HG02798 (cell line): ENCODE results near the gene CLCN3.
"Not testable (repeated sequence)": the region's sequence is repeated elsewhere in the genome, so short reads cannot be mapped to it uniquely, and the experiment has no call there.

Source experiments
- ATAC-seq: cut with Tn5 transposase; IDR thresholded peaks from one replicate; pipeline ENCODE4 v1.9.1; 2021; ENCODE audit warnings: mild to moderate bottlenecking; ENCODE audit not compliant: unreplicated experiment, poor library complexity

The CLCN3 gene

DNA sequence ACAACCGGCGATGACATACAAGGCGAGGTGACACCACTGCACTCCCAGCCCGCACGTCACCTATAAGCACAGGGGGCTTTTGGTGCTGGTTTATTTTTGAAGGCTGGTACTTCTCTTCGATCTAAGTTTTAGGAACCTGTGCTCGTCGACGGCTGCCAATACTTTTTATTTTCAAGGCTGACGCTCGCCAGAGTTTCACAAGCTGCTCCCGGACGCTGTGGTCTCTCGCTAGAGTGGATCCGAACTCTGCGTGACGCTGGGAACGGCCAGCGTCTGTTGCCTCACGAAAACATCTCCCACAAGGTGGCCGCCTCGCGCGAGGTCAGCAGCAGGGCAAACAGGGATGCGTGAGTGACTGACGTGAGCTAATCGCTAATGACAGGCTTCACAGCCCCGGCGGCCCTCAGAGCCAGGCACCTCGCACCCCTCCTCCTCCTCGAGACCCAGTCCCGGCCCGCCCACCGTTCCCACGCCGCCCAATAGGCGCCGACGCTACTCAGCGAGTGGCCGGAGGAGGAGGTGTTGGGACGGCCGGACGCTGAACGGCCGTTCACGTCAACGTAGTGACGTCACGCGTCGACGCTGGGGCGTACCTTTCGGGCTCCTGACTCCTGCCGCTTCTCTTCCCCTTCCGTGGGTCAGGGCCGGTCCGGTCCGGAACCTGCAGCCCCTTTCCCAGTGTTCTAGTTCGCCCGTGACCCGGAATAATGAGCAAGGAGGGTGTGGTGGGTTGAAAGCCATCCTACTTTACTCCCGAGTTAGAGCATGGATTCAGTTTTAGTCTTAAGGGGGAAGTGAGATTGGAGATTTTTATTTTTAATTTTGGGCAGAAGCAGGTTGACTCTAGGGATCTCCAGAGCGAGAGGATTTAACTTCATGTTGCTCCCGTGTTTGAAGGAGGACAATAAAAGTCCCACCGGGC lies at the start of gene CLCN3:
TSS of gene CLCN3 (plus strand) at position 621 of the 922 bp plus-strand sequence. CDS start 15,351 bp downstream, outside the sequence.
- ATAC-seq: peak; percentile 97

DNA sequence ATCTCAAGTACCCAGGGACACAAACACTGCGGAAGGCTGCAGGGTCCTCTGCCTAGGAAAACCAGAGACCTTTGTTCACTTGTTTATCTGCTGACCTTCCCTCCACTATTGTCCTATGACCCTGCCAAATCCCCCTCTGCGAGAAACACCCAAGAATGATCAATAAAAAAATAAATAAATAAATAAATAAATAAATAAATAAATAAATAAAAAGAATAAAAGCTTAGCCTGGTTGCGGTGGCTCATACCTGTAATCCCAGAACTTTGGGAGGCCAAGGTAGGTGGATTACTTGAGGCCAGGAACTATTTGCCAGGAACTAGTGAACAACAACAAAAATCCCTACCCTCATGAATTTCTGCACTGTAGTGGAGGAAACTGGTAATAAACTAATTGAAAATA lies 49.4 kb upstream of the CLCN3 start:
- ATAC-seq: not testable (repeated sequence)

GRCh38 chr4:169571435-169571834 lies 48.9 kb upstream of the CLCN3 start:
- ATAC-seq: no peak

GRCh38 chr4:169573889-169574288 lies 46.5 kb upstream of the CLCN3 start:
- ATAC-seq: no peak

DNA sequence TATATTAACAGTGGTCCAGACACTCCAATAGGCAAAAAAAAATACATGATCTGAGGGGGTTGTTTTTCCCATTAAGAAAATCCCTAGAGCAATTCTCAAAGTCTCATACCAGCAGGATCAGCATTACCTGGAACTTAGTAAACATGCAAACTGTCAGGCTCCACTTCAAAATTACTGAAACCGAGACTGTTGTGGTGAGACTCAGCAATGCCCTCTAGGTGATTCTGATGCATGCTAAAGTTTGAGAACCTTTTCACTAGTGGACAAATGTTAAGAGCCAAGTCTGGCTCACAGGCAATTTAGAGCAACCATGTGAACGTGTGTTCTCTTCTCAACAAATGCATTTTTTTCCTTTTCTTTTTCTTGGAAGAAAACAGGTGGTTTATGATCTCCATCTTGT lies 38.2 kb upstream of the CLCN3 start:
- ATAC-seq: peak; percentile 96

GRCh38 chr4:169582706-169583105 lies 37.7 kb upstream of the CLCN3 start:
- no peak for ATAC-seq

- no peak for ATAC-seq
These were observed 36.8 kb upstream of the CLCN3 start for GRCh38 chr4:169583563-169583962.

DNA sequence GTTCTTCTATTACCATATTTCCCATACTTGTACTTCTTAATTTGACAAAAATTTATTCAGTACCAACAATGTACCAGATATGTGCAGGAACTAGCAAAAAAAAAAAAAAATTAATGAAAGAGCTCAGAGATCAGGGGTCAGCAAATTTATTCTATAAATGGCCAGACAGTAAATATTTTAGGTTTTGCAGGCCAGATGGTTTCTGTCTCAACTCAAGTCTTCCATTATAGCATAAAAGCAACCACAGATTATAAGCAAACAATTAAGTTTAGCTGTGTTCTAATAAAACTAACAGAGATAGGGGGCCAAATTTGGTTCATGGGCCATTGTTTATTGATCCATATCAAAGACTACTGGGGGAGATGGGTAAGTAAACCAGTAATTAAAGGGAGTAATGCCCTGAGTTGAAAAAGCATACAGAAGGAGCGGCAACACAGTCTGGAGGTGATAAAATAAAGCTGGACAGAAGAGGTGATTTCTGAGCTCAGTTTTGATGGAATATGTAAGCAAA lies 27.3 kb upstream of the CLCN3 start:
- ATAC-seq: no peak

- no peak for ATAC-seq
These were observed 25.7 kb upstream of the CLCN3 start for GRCh38 chr4:169594560-169595195.

DNA sequence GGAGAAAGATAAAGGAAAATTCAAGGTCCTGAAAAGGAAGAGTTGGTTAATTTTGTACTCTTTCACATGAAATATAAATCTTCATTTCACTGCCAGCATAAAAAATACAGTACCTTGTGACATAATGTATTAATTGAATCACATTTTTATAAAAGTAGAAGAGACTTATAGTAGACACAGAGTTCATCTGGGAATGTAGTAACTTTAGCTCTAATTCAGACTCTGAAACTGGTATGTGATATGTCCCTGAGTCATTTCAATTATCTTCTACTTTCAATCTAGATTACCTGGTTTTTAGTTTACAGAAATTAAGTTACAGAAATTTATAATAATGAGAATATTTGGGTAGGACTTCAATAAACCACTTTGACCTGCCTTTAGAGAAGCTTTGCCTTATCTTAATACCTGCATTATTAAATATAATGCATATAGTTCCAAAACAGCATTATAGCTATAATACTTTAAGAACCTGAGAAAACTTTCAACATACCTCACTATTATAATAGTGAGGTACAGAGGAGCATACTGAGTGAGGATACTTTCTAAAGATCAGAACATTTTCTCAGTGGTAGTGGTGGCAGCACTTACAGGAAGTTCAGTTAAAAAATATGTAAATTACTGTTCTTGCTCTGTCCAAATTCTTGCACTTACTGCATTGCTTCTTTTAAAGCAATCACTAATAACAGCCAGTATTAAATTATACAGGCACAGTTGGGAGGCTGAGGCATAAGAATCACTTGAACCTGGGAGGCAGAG lies 19.2 kb upstream of the CLCN3 start:
- ATAC-seq: peak; percentile 54

GRCh38 chr4:169603312-169603711 lies 17.1 kb upstream of the CLCN3 start:
- no peak for ATAC-seq

DNA sequence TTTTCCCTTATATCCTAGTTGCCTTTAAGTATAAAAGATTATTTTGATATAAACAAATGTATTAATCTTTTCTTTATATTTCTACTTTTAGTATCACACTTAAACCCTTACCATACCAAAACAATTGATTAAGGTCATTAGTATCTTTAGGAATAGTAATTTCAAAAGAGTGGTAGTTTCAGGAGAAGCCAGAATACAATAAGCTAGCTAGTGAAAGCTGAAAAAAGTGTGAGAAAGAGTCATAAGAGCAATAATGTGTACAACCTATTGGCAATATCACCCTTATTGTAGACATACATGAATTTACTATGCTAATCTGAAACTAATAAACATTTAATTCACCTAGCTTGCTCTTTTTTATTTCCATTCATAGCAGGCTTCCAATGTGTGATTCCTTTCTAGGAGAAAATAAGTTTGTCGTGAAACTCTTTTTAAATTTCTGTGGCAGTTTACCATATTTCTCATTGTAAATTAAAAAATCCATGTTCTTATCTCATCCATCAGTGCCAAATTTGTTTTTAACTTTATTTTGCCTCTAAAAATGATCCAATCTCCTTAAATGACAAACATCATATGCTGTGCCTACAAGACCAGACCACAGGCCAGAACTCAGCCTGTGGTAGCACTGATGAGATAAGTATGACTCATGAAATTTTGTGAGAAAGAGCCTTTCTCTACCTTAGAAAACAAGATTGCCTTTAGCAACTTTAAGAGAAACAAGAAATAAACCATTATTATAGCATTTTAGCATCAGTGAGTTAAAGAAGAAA lies 16.1 kb upstream of the CLCN3 start:
- peak; percentile 73 for ATAC-seq

- ATAC-seq: no peak
These were observed 15.5 kb upstream of the CLCN3 start for GRCh38 chr4:169604903-169605331.

DNA sequence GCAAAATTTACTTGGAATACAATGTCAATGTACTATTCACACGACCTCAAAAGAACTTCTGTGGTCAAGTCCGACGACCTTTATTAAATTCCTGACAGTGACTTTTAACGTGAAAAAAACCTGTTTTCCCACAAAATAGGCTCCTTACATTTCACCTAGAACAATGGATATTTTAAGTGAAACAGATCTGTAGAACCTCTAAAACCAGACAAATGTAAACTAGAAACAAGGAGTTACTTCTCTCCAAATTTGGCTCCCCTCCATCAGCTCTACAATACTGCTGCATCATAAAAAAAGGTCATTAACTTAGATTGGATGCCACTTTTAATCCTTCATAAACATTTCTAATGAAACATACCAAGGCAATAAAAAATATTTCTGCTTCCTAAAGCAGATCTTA lies 9.2 kb upstream of the CLCN3 start:
- no peak for ATAC-seq

DNA sequence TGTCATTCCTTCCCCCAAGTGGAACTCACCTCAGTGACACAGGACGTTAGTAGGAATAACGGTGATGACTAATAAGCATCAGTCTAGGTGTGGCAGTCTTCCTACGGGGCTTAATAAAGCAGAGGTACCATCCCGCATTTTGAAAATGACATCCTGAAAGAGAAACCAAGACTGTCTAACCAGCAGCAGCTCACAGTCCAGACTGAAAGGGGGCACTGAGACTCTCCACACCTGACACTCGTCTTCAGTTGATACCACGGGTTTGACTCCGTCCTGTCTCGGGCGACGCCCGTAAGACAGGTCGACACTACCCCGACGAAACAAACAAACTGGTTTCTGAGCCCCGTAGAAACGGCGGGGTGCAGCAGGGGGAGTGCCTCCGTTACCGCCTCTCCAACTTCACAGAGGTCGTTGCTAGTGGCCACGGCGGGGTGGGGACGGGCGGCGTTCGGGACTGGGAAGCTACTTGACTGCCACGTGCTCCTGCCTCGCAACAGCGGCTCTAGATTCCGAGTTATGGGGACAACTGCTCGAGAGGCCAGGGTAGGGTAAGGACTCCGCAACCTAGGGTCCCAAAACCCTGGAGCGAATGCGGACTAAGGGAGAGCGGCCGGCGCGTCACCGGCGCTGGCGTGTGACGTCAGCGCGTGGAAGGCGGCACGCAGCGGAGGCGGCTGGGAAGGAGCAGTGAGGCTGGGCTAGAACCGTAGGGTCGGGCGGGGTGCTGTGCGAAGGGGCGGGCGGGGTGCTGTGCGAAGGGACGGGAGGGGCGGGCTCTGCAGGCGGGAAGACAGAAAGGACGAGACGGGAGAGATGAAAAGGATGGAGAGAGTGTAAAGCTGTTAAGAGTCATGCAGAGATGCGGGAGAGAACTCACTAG lies 8.1 kb upstream of the CLCN3 start, which contains the start of gene NEK1:
TSS of gene NEK1 (minus strand) at position 593 of the 880 bp plus-strand sequence. CDS start 9,953 bp downstream, outside the sequence.
- peak; percentile 97 for ATAC-seq

- peak; percentile 41 for ATAC-seq
These were observed 7.2 kb upstream of the CLCN3 start for GRCh38 chr4:169612871-169613859.

GRCh38 chr4:169615467-169616106 lies 4.8 kb upstream of the CLCN3 start:
- no peak for ATAC-seq
